ENCODE measurements around the gene CHN2. TPM values are rescaled to one million over a fixed set of nuclear protein-coding genes. Genes with fewer than 3 reads are reported as not detected.

Gene CHN2
- total RNA-seq, 1 experiment from 2014 or later = 2.1 TPM

- no peak overlapping the region for H3K4me3 ChIP-seq (replicated peaks in 1 of 2; ENCODE audit: low read depth in 1 of 2, low read length in 2 of 2)
- no peak for ATAC-seq
- H3K27ac ChIP-seq (ENCODE audit: low read depth, low read length) = no peak overlapping the region
- no peak overlapping the region for H3K4me2 ChIP-seq (ENCODE audit: low read length)
- no peaks in the 10 kb centered on the region for H3K9me3 ChIP-seq (ENCODE audit: control insufficient read depth in 1 of 2, insufficient read depth in 1 of 2, low read depth in 1 of 2, low read length in 2 of 2)
- POLR2A ChIA-PET = no interaction called here
- no peak for DNase-seq (ENCODE audit: low read depth, low spot score)
- peaks cover 0 to 6% of the 10 kb centered on the region in 2 experiments; a peak in 1 of 4 replicates for H3K4me1 ChIP-seq (ENCODE audit: control insufficient read depth in 1 of 2, insufficient read depth in 2 of 2, low read length in 2 of 2)
- H3K9ac ChIP-seq (ENCODE audit: low read length) = no peak overlapping the region
- H4K20me1 ChIP-seq (ENCODE audit: insufficient read depth) = no peaks in the 10 kb centered on the region
- H3K36me3 ChIP-seq (ENCODE audit: control insufficient read depth in 1 of 2, insufficient read depth in 2 of 2, low read length in 2 of 2) = no peaks in the 10 kb centered on the region
- H3K9me2 ChIP-seq (ENCODE audit: insufficient read depth) = no peaks in the 10 kb centered on the region
- CTCF ChIA-PET = no interaction called here
- 0 out of 2 replicates have a peak, but pooled peaks cover 7% of the 10 kb centered on the region for H3K27me3 ChIP-seq (ENCODE audit: insufficient read depth, low read length)
- intact Hi-C loops (cut with micrococcal nuclease) = loop anchor here (10.0 kb wide), 1 partner anchor 145 kb away; no protein-coding TSS in a partner anchor
- no peaks in the 10 kb centered on the region for H3K79me2 ChIP-seq (ENCODE audit: insufficient read depth, low read length)
- no TSS peak for BruUV-seq (replicated peaks)
- no peak for TF ChIP-seq YY1 (IDR thresholded peaks at IDR 0.05; ENCODE audit: extremely low read depth, insufficient replicate concordance, low read depth, low read length)
- H2AFZ ChIP-seq (ENCODE audit: low read depth, low read length, poor library complexity, severe bottlenecking) = no peak overlapping the region
- RAD21 ChIA-PET (ENCODE audit: low non-redundant PET in 1 of 2, low total read pairs in 2 of 2, uncharacterized antibody in 2 of 2, unreplicated experiment in 2 of 2) = no interaction called here
These were observed 5.2 kb downstream of the CHN2 start for GRCh38 chr7:29199776-29200175.

DNA sequence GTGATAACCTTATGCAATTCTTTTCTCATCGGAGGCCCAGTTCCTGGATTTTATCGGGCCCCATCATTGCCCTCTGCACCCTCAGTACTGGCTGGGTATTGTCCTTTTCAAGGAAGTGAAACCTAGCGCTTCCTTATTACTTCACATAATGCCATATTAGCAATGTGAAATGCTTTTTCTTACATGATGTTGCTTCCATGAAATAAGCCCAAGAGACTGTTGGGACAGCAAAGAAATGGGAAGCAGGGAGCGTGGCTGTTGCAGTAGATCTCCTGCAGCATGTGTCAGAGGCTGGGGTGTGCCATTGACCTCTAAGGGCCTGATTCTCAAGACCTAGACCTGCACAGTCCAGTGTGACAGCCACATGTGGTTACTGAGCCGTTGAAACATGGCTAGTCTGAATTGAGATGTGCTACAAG is 8.1 kb downstream of the CHN2 start:
- Histone ChIP-seq H3K27me3 (ENCODE audit: insufficient read depth, low read length) (no peaks in the 10 kb centered on the region), H4K20me1 (ENCODE audit: insufficient read depth) (no peaks in the 10 kb centered on the region), H3K36me3 (ENCODE audit: control insufficient read depth in 1 of 2, insufficient read depth in 2 of 2, low read length in 2 of 2) (no peaks in the 10 kb centered on the region), H2AFZ (ENCODE audit: low read depth, low read length, poor library complexity, severe bottlenecking) (no peak overlapping the region), H3K9me2 (ENCODE audit: insufficient read depth) (no peaks in the 10 kb centered on the region; the same call in 1 of the 2 replicates), H3K4me3 (replicated peaks in 1 of 2; ENCODE audit: low read depth in 1 of 2, low read length in 2 of 2) (no peak overlapping the region), H3K4me2 (ENCODE audit: low read length) (no peak overlapping the region), H3K79me2 (ENCODE audit: insufficient read depth, low read length) (no peaks in the 10 kb centered on the region), H3K9ac (ENCODE audit: low read length) (no peak overlapping the region), H3K9me3 (ENCODE audit: control insufficient read depth in 1 of 2, insufficient read depth in 1 of 2, low read depth in 1 of 2, low read length in 2 of 2) (no peaks in the 10 kb centered on the region), H3K27ac (ENCODE audit: low read depth, low read length) (no peak overlapping the region), H3K4me1 (ENCODE audit: control insufficient read depth in 1 of 2, insufficient read depth in 2 of 2, low read length in 2 of 2) (peaks cover 0 to 6% of the 10 kb centered on the region in 2 experiments; a peak in 2 of 4 replicates)
- ChIA-PET CTCF (interaction anchor here (1.5 to 1.9 kb wide), 2 partner anchors 13 to 14 kb away, joined by 6 to 7 read pairs; no protein-coding TSS in a partner anchor), RAD21 (ENCODE audit: low non-redundant PET in 1 of 2, low total read pairs in 2 of 2, uncharacterized antibody in 2 of 2, unreplicated experiment in 2 of 2) (no interaction called here), POLR2A (no interaction called here)
- intact Hi-C loops (cut with micrococcal nuclease) = no loop called here
- DNase-seq (ENCODE audit: low read depth, low spot score) (no peak), ATAC-seq (no peak)
- no TSS peak for BruUV-seq (replicated peaks)
- TF ChIP-seq ZNF274 (IDR thresholded peaks at IDR 0.05; ENCODE audit: low read depth, low read length) (no peak), POLR2AphosphoS5 (IDR thresholded peaks at IDR 0.05; ENCODE audit: low read depth, low read length) (no peak), YY1 (IDR thresholded peaks at IDR 0.05; ENCODE audit: extremely low read depth, insufficient replicate concordance, low read depth, low read length) (no peak), POLR2A (IDR thresholded peaks at IDR 0.05; ENCODE audit: borderline replicate concordance, extremely low read depth, insufficient read depth, insufficient read length) (no peak), ZFX (IDR thresholded peaks at IDR 0.05) (no peak), EZH2phosphoT487 (IDR thresholded peaks at IDR 0.05; ENCODE audit: borderline replicate concordance) (no peak), SRF (IDR thresholded peaks at IDR 0.05; ENCODE audit: low read depth) (no peak), ATF3 (IDR thresholded peaks at IDR 0.05) (no peak)
- TF ChIP-seq, protein P1, sequence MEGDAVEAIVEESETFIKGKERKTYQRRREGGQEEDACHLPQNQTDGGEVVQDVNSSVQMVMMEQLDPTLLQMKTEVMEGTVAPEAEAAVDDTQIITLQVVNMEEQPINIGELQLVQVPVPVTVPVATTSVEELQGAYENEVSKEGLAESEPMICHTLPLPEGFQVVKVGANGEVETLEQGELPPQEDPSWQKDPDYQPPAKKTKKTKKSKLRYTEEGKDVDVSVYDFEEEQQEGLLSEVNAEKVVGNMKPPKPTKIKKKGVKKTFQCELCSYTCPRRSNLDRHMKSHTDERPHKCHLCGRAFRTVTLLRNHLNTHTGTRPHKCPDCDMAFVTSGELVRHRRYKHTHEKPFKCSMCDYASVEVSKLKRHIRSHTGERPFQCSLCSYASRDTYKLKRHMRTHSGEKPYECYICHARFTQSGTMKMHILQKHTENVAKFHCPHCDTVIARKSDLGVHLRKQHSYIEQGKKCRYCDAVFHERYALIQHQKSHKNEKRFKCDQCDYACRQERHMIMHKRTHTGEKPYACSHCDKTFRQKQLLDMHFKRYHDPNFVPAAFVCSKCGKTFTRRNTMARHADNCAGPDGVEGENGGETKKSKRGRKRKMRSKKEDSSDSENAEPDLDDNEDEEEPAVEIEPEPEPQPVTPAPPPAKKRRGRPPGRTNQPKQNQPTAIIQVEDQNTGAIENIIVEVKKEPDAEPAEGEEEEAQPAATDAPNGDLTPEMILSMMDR (IDR thresholded peaks at IDR 0.05 in 2 of 3, conservative IDR thresholded peaks at IDR 0.05 in 1 of 3; ENCODE audit: borderline replicate concordance in 1 of 3, insufficient read depth in 1 of 3, low read depth in 2 of 3, low read length in 2 of 3) = no peak
- TF ChIP-seq, protein P2, sequence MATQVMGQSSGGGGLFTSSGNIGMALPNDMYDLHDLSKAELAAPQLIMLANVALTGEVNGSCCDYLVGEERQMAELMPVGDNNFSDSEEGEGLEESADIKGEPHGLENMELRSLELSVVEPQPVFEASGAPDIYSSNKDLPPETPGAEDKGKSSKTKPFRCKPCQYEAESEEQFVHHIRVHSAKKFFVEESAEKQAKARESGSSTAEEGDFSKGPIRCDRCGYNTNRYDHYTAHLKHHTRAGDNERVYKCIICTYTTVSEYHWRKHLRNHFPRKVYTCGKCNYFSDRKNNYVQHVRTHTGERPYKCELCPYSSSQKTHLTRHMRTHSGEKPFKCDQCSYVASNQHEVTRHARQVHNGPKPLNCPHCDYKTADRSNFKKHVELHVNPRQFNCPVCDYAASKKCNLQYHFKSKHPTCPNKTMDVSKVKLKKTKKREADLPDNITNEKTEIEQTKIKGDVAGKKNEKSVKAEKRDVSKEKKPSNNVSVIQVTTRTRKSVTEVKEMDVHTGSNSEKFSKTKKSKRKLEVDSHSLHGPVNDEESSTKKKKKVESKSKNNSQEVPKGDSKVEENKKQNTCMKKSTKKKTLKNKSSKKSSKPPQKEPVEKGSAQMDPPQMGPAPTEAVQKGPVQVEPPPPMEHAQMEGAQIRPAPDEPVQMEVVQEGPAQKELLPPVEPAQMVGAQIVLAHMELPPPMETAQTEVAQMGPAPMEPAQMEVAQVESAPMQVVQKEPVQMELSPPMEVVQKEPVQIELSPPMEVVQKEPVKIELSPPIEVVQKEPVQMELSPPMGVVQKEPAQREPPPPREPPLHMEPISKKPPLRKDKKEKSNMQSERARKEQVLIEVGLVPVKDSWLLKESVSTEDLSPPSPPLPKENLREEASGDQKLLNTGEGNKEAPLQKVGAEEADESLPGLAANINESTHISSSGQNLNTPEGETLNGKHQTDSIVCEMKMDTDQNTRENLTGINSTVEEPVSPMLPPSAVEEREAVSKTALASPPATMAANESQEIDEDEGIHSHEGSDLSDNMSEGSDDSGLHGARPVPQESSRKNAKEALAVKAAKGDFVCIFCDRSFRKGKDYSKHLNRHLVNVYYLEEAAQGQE (IDR thresholded peaks at IDR 0.05; ENCODE audit: low read depth) = no peak

Data from HCT116 (cell line).